ENCODE measurements around the gene DMD. TPM values are rescaled to one million over a fixed set of nuclear protein-coding genes. Genes with fewer than 3 reads are reported as not detected.

The DMD gene
- total RNA-seq, 2 experiments from 2014 or later: 0.14 to 0.37 TPM

- Mint-ChIP-seq H3K27ac (no peak overlapping the region), H3K9me3 (no peaks in the 10 kb centered on the region), H3K27me3 (ENCODE audit: low read depth) (no peaks in the 10 kb centered on the region), H3K36me3 (ENCODE audit: low read depth) (no peaks in the 10 kb centered on the region), H3K4me1 (ENCODE audit: low read depth) (no peaks in the 10 kb centered on the region), H3K4me3 (no peak overlapping the region)
- intact Hi-C loops (cut with micrococcal nuclease): no loop called here
- CTCF ChIA-PET: no interaction called here
- DNase-seq: no peak
Measured at GRCh38 chrX:31225819-31226218, 1985.5 kb downstream of the DMD start.

- no peak overlapping the region for H3K4me3 Mint-ChIP-seq
- no peaks in the 10 kb centered on the region for H3K27me3 Mint-ChIP-seq (ENCODE audit: low read depth)
- no peak for DNase-seq
- no peaks in the 10 kb centered on the region for H3K36me3 Mint-ChIP-seq (ENCODE audit: low read depth)
- no peak overlapping the region for H3K27ac Mint-ChIP-seq
- CTCF ChIA-PET: no interaction called here
- no peaks in the 10 kb centered on the region for H3K9me3 Mint-ChIP-seq
- H3K4me1 Mint-ChIP-seq (ENCODE audit: low read depth): no peaks in the 10 kb centered on the region
- intact Hi-C loops (cut with micrococcal nuclease): no loop called here
Measured at GRCh38 chrX:31224381-31225012, 1986.9 kb downstream of the DMD start.

DNA sequence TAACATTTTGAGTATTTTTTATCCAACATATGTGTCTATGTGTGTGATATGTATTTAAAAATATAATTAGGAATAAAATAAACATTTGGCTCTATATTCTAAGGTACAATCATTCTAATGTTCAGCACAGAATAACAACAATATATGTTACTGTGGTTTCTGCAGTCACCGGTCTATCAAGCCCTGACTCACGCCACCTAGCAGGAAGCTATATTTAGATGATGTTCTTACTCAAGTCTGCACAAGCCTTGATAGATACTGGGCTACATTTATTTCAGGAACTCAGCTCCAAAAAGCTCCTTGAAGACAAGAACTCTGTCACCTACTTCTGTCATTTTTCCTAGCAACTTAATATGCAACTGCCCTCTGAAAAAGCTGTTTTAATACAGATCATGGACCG, 1987.5 kb downstream of the DMD start:
- no peaks in the 10 kb centered on the region for H3K9me3 Mint-ChIP-seq
- H3K27ac Mint-ChIP-seq: no peak overlapping the region
- no peaks in the 10 kb centered on the region for H3K36me3 Mint-ChIP-seq (ENCODE audit: low read depth)
- H3K4me3 Mint-ChIP-seq: no peak overlapping the region
- intact Hi-C loops (cut with micrococcal nuclease): no loop called here
- CTCF ChIA-PET: no interaction called here
- DNase-seq: no peak
- no peaks in the 10 kb centered on the region for H3K4me1 Mint-ChIP-seq (ENCODE audit: low read depth)
- H3K27me3 Mint-ChIP-seq (ENCODE audit: low read depth): no peaks in the 10 kb centered on the region

DNA sequence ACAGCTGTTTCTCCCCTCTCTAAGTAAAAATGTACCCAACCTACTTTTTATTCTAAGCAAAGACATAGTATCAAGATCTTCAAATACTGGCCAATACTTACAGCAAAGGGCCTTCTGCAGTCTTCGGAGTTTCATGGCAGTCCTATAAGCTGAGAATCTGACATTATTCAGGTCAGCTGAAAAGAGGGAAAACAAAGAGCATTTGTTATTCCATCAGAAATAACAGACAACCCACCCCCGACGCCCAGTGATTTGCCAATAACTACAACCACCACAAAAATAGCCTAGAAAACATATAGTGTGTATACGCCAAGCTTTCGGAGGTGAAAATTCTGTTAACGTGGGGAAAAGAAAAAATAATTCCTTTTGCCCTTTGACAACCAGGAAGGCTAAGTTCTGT, 1988.4 kb downstream of the DMD start:
- Mint-ChIP-seq H3K27me3 (ENCODE audit: low read depth) (no peaks in the 10 kb centered on the region), H3K27ac (no peak overlapping the region), H3K36me3 (ENCODE audit: low read depth) (no peaks in the 10 kb centered on the region), H3K9me3 (no peaks in the 10 kb centered on the region), H3K4me1 (ENCODE audit: low read depth) (no peaks in the 10 kb centered on the region), H3K4me3 (no peak overlapping the region)
- CTCF ChIA-PET: no interaction called here
- DNase-seq: no peak
- intact Hi-C loops (cut with micrococcal nuclease): no loop called here

- H3K4me1 Mint-ChIP-seq (ENCODE audit: low read depth): no peaks in the 10 kb centered on the region
- H3K36me3 Mint-ChIP-seq (ENCODE audit: low read depth): no peaks in the 10 kb centered on the region
- intact Hi-C loops (cut with micrococcal nuclease): loop anchor here (10.0 kb wide), 1 partner anchor 184 kb away; no protein-coding TSS in a partner anchor
- CTCF ChIA-PET: no interaction called here
- no peaks in the 10 kb centered on the region for H3K9me3 Mint-ChIP-seq
- DNase-seq: no peak
- no peak overlapping the region for H3K27ac Mint-ChIP-seq
- no peaks in the 10 kb centered on the region for H3K27me3 Mint-ChIP-seq (ENCODE audit: low read depth)
- no peak overlapping the region for H3K4me3 Mint-ChIP-seq
Measured at GRCh38 chrX:31219174-31219573, 1992.2 kb downstream of the DMD start.

- no peak overlapping the region for H3K4me3 Mint-ChIP-seq
- no peak overlapping the region for H3K27ac Mint-ChIP-seq
- no peaks in the 10 kb centered on the region for H3K4me1 Mint-ChIP-seq (ENCODE audit: low read depth)
- CTCF ChIA-PET: no interaction called here
- intact Hi-C loops (cut with micrococcal nuclease): loop anchor here (10.0 kb wide), 1 partner anchor 182 kb away; no protein-coding TSS in a partner anchor
- H3K36me3 Mint-ChIP-seq (ENCODE audit: low read depth): no peaks in the 10 kb centered on the region
- no peaks in the 10 kb centered on the region for H3K9me3 Mint-ChIP-seq
- H3K27me3 Mint-ChIP-seq (ENCODE audit: low read depth): no peaks in the 10 kb centered on the region
- no peak for DNase-seq
Measured at GRCh38 chrX:31217084-31217483, 1994.3 kb downstream of the DMD start.

DNA sequence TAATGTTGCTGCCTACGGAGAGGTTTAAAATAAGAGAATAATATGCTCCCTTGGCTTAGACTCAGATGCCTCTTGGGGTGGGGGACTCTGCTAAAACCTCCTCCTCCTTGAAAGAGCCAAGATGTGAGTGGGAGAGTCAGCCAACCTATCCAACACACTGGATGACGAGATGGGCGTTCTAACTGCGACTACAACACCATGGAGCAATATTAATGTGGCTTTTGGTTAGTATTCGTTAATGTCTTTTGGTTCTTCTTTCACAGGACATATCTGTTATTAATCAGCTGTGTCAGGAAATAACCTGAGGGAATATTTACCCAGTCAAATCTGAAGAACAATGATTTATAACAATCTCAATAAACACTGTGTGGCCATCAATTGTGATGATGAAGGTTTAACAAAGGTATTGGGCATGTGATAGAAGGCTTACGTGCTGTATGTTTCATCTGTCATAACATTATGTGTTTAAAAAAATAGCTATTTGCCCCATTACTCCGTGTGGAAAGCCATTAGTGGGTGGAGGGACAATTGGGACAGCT, 1996.0 kb downstream of the DMD start:
- no peak for DNase-seq
- Mint-ChIP-seq H3K4me3 (no peak overlapping the region), H3K9me3 (no peaks in the 10 kb centered on the region), H3K27me3 (ENCODE audit: low read depth) (no peaks in the 10 kb centered on the region), H3K4me1 (ENCODE audit: low read depth) (no peaks in the 10 kb centered on the region), H3K27ac (no peak overlapping the region), H3K36me3 (ENCODE audit: low read depth) (no peaks in the 10 kb centered on the region)
- intact Hi-C loops (cut with micrococcal nuclease): loop anchor here (10.0 kb wide), 1 partner anchor 181 kb away; no protein-coding TSS in a partner anchor
- CTCF ChIA-PET: interaction anchor here (0.6 to 0.7 kb wide), 2 partner anchors 158 to 441 kb away, joined by 3 read pairs; no protein-coding TSS in a partner anchor

DNA sequence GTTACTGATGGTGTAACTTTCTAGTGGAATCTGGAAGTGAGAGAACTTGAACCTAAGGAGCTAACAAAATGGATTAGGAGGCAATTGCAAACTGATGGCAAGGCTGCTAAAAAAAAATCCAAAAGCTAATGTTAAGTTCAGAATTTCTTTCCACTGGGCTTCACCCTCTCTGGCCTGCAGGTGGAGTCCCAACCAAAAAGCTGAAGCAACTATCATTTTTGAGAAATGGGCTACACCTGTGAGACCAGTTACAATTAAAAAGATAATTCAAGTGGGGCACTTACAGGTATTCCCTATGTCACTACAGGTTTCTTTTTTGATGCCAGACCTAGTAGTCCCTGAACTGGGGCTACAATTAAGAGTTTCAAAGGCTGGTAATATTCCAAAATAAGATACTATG, 1997.4 kb downstream of the DMD start:
- peak; percentile 21 for DNase-seq
- CTCF ChIA-PET: interaction anchor here (1.0 to 1.2 kb wide), 2 partner anchors 13 to 443 kb away, joined by 3 read pairs; no protein-coding TSS in a partner anchor
- H3K4me3 Mint-ChIP-seq: no peak overlapping the region
- H3K4me1 Mint-ChIP-seq (ENCODE audit: low read depth): no peaks in the 10 kb centered on the region
- H3K27me3 Mint-ChIP-seq (ENCODE audit: low read depth): no peaks in the 10 kb centered on the region
- no peaks in the 10 kb centered on the region for H3K36me3 Mint-ChIP-seq (ENCODE audit: low read depth)
- intact Hi-C loops (cut with micrococcal nuclease): loop anchor here (5.0 to 10.0 kb wide), 3 partner anchors 179 to 448 kb away; no protein-coding TSS in a partner anchor
- H3K9me3 Mint-ChIP-seq: no peaks in the 10 kb centered on the region
- no peak overlapping the region for H3K27ac Mint-ChIP-seq

DNA sequence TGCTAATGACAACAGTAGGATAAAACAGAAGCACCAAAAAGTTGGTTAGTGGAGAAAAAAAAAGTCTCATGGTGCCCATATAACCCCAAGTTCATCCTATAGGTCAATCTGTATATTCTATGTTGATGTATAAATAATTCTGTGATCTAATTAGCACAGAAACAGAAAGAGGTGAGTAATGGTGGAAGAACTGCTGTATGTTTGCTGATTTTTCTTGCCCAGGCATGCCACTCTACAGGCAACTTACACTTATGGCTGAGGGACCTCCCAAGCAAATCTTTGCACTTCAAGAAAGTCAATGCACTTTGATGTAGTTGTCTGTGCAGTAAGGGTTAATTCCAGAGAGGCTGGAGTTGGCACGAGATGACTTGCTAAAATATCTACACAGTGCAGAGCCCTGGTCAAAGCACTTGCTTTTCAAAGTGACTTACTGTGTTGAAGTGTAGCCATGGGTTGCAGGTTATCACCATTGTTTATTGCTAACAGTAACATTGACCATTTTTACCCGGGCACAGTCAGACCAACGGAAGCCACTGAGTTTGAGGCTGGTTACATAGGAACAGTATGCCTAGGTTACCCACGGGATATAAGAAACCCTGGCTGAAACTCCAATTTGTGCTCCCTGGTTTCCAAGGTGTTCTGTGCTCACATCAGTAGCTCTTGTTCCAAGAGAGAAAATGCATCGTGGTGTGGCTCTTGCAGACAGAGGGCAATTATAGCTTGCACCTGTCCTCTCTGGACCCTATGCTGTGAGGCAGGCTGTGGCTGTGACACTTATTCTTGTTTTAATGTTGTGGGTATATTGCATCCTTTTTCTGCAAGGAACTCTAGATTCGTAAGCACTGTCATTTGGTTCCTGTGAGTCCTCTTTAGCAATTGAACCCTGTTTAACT, 1998.2 kb downstream of the DMD start:
- H3K27ac Mint-ChIP-seq: no peak overlapping the region
- CTCF ChIA-PET: interaction anchor here (0.5 to 1.2 kb wide), 3 partner anchors 12 to 444 kb away, joined by 3 to 4 read pairs (median 3); no protein-coding TSS in a partner anchor
- DNase-seq: no peak
- no peaks in the 10 kb centered on the region for H3K27me3 Mint-ChIP-seq (ENCODE audit: low read depth)
- no peaks in the 10 kb centered on the region for H3K36me3 Mint-ChIP-seq (ENCODE audit: low read depth)
- H3K4me3 Mint-ChIP-seq: no peak overlapping the region
- intact Hi-C loops (cut with micrococcal nuclease): loop anchor here (5.0 to 10.0 kb wide), 3 partner anchors 178 to 449 kb away; no protein-coding TSS in a partner anchor
- no peaks in the 10 kb centered on the region for H3K4me1 Mint-ChIP-seq (ENCODE audit: low read depth)
- H3K9me3 Mint-ChIP-seq: no peaks in the 10 kb centered on the region

- Mint-ChIP-seq H3K27ac (no peak overlapping the region), H3K4me1 (ENCODE audit: low read depth) (no peaks in the 10 kb centered on the region), H3K27me3 (ENCODE audit: low read depth) (no peaks in the 10 kb centered on the region), H3K4me3 (no peak overlapping the region), H3K9me3 (no peaks in the 10 kb centered on the region), H3K36me3 (ENCODE audit: low read depth) (no peaks in the 10 kb centered on the region)
- intact Hi-C loops (cut with micrococcal nuclease): no loop called here
- CTCF ChIA-PET: no interaction called here
- no peak for DNase-seq
Measured at GRCh38 chrX:31209005-31209628, 2002.2 kb downstream of the DMD start.

DNA sequence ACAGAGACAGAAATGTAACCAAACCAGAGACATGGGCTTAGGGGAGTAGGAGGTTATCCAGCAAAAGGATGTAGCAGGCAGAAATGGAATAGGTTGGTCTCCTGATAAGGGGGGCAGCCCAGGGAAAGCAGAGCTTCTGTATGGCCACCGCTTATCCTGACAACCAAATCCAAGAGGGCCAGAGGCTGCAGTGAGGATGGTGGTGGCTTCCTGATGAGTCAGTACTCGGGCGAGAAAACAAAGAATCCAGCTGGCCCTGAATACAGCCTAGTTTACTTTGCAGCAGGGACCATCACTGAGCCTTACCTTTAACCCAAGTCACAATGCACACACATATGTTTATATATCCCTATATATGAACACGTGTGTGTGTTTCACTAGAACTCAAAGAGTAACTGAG, 2009.8 kb downstream of the DMD start:
- intact Hi-C loops (cut with micrococcal nuclease): no loop called here

DNA sequence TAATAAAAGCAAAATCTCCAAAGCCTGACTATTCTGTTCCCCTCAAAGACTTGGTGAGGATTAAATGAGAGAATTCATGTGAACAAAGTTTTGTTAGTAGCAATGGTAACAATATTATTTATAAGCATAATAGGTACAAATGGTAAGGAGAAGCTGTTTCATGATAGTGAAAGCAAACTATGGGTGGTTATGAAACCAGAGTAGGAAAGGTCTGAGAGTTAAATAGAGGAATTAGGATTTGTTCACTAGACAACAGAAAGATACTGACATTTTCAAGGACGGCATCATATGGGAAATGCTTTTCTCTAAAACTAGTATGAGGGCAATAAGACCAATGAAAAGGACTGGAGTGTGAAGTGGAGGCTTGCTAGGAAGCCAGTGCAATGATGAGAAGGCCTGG, 2010.9 kb downstream of the DMD start:
- no peaks in the 10 kb centered on the region for H3K27me3 Mint-ChIP-seq (ENCODE audit: low read depth)
- no peak overlapping the region for H3K27ac Mint-ChIP-seq
- intact Hi-C loops (cut with micrococcal nuclease): no loop called here
- no peaks in the 10 kb centered on the region for H3K4me1 Mint-ChIP-seq (ENCODE audit: low read depth)
- no peak overlapping the region for H3K4me3 Mint-ChIP-seq
- no peaks in the 10 kb centered on the region for H3K36me3 Mint-ChIP-seq (ENCODE audit: low read depth)
- no peaks in the 10 kb centered on the region for H3K9me3 Mint-ChIP-seq
- CTCF ChIA-PET: no interaction called here
- no peak for DNase-seq

More for the DNA sequence above, 2009.8 kb downstream of the DMD start:
- CTCF ChIA-PET: interaction anchor here (0.6 to 0.8 kb wide), 2 partner anchors 12 to 162 kb away, joined by 3 read pairs; no protein-coding TSS in a partner anchor
- H3K36me3 Mint-ChIP-seq (ENCODE audit: low read depth): no peaks in the 10 kb centered on the region
- H3K27ac Mint-ChIP-seq: no peak overlapping the region
- no peaks in the 10 kb centered on the region for H3K27me3 Mint-ChIP-seq (ENCODE audit: low read depth)
- H3K4me1 Mint-ChIP-seq (ENCODE audit: low read depth): no peaks in the 10 kb centered on the region
- no peak overlapping the region for H3K4me3 Mint-ChIP-seq
- no peaks in the 10 kb centered on the region for H3K9me3 Mint-ChIP-seq
- DNase-seq: no peak
